Caco-2 (cell line): ENCODE measurements around the gene ECHDC1. TPM values are rescaled to one million over a fixed set of nuclear protein-coding genes. Genes with fewer than 3 reads are reported as not detected.
A peak's percentile ranks its signal among the peaks of the same experiment; 100 is the strongest.

Experiments
- BruUV-seq: library from RNA; stranded (reverse); fragments of 400-500 nt; replicated peaks from 2 replicates; lab custom pipeline; 2021; lab: Mats Ljungman, UMichigan
- CTCF ChIA-PET: fragments of 300-600 bp; sonication (Branson Sonifier 250); formaldehyde crosslinking; loops from one replicate; lab custom pipeline; 2022; ENCODE audit warnings: antibody characterized with exemption; lab: Charles Lee
- POLR2A ChIA-PET: fragments of 300-600 bp; sonication (Branson Sonifier 250); formaldehyde crosslinking; loops from one replicate; lab custom pipeline; 2022; ENCODE audit warnings: antibody characterized with exemption; lab: Charles Lee
- DNase-seq, 2 experiments: peaks; one replicate each; pipeline versions ENCODE4 v3.0.0 to v3.0.0-alpha.2; 2020 to 2022
- H3K27me3 ChIP-seq: replicated peaks from 2 replicates; pipeline ENCODE4 v1.6.0; 2011; ENCODE audit warnings: low read length; ENCODE audit not compliant: control insufficient read depth, insufficient read depth
- H3K36me3 ChIP-seq: 2 replicates; pipeline ENCODE4 v1.5.1; 2011; ENCODE audit warnings: low read length; ENCODE audit not compliant: control insufficient read depth, insufficient read depth
- H3K4me1 ChIP-seq: fragments of 250-450 bp; sonication (Bioruptor Pico); 2 replicates; pipeline ENCODE4 v1.5.1; 2020; ENCODE audit warnings: mild to moderate bottlenecking
- H3K4me3 ChIP-seq: 2 replicates; pipeline ENCODE4 v1.5.1; 2011; ENCODE audit warnings: low read depth, mild to moderate bottlenecking, control low read depth, low read length
- H3K9me3 ChIP-seq: fragments of 250-450 bp; sonication (Bioruptor Pico); 2 replicates; pipeline ENCODE4 v1.5.1; 2020; ENCODE audit warnings: mild to moderate bottlenecking, moderate library complexity
- H3K27ac Mint-ChIP-seq: one replicate; pipeline ENCODE4 v1.8.0; 2022; ENCODE audit warnings: mixed read lengths; ENCODE audit not compliant: unreplicated experiment
- H3K27me3 Mint-ChIP-seq: one replicate; pipeline ENCODE4 v1.8.0; 2022; ENCODE audit warnings: mixed read lengths; ENCODE audit not compliant: insufficient read depth, unreplicated experiment
- H3K36me3 Mint-ChIP-seq: one replicate; pipeline ENCODE4 v1.8.0; 2022; ENCODE audit warnings: mild to moderate bottlenecking, mixed read lengths; ENCODE audit not compliant: insufficient read depth, unreplicated experiment
- H3K4me1 Mint-ChIP-seq: one replicate; pipeline ENCODE4 v1.8.0; 2022; ENCODE audit warnings: low read depth, mixed read lengths; ENCODE audit not compliant: unreplicated experiment
- H3K4me3 Mint-ChIP-seq: one replicate; pipeline ENCODE4 v1.8.0; 2022; ENCODE audit warnings: mild to moderate bottlenecking, moderate library complexity, mixed read lengths; ENCODE audit not compliant: unreplicated experiment
- H3K9me3 Mint-ChIP-seq: one replicate; pipeline ENCODE4 v1.8.0; 2022; ENCODE audit warnings: mixed read lengths; ENCODE audit not compliant: unreplicated experiment
- CTCF ChIP-seq, 2 experiments: fragments of 200-600 bp in 1 of 2; IDR thresholded peaks; 1 replicate in 1 of 2; 2 replicates in 1 of 2; pipeline versions ENCODE4 v1.5.1 to v1.8.0; 2011 to 2022; ENCODE audit warnings: antibody characterized with exemption in 1 of 2, control low read depth in 1 of 2, inconsistent platforms in 1 of 2, low read depth in 1 of 2, low read length in 1 of 2, mild to moderate bottlenecking in 1 of 2, moderate library complexity in 1 of 2; ENCODE audit not compliant: insufficient read depth in 1 of 2, severe bottlenecking in 1 of 2, unreplicated experiment in 1 of 2
- intact Hi-C: fragments of 100-400 bp; cut with micrococcal nuclease; formaldehyde crosslinking; loops from one replicate; pipeline ENCODE4 v1.10.0; 2022; ENCODE audit not compliant: unreplicated experiment
- total RNA-seq: library from RNA; stranded (reverse); gene quantifications from 2 replicates; pipeline ENCODE4 v1.2.3, GENCODE V29; 2022

The ECHDC1 gene
- total RNA-seq, 1 experiment from 2014 or later: 77.5 TPM

DNA sequence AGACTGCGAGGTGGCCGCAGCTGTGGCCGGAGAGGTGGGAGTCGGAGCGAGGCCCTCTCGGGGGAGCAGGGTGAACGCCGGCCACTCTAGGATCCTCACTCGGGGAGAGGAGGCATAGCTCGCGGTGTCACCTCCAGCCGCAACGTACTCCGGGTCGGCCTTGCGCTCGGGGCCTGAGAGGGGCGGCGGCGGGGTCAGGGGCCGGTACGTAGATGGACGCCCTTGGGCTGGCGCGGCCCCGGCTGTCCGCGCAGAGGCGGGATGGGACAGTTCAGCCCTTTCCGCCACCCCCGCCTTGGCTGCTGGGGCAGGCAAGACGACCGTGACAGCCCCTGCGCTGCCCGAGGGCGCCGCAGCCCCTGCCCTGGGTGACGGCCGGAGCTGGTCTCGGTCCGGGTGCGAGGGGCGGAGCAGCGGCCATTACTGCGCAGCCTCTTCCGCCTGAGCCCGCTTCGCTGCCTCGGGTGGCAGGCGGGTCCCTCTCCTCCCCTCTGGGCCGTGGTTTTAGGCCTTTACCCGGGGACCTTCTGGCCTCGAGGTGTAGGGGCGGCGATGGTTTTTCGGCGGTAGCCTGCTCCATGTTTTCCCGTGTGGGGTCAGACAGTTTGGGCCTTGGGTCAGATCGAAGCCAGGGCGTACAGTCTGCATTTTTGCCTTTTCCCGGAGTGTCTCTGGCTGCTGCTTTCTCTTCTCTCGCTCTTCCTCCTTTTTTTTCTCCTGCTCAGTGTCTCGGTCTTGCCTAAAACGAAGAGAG lies 76.3 kb downstream of the ECHDC1 start:
- Histone ChIP-seq H3K9me3 (no peaks in the 10 kb centered on the region), H3K4me1 (0 out of 2 replicates have a peak, but pooled peaks cover 6% of the 10 kb centered on the region), H3K4me3 (peak overlapping the region; percentile 99), H3K27me3 (no peaks in the 10 kb centered on the region), H3K36me3 (no peaks in the 10 kb centered on the region)
- ChIA-PET CTCF (interaction anchor here (0.6 to 1.8 kb wide), 11 partner anchors 9 to 1442 kb away, joined by 3 to 17 read pairs (median 5); no protein-coding TSS in a partner anchor), POLR2A (interaction anchor here (1.0 to 1.4 kb wide), 3 partner anchors 31 to 153 kb away, joined by 3 to 5 read pairs (median 4); no protein-coding TSS in a partner anchor)
- peak overlapping the region; percentile 95 for H3K27ac Mint-ChIP-seq
- no peaks in the 10 kb centered on the region for H3K9me3 Mint-ChIP-seq
- peaks cover 9% of the 10 kb centered on the region for H3K4me1 Mint-ChIP-seq
- BruUV-seq: no TSS peak
- intact Hi-C loops: loop anchor here (1.0 to 10.0 kb wide), 5 partner anchors 70 to 1281 kb away; partner anchors contain the start of genes ECHDC1 and TRMT11
- H3K4me3 Mint-ChIP-seq: peak overlapping the region; percentile 94
- H3K36me3 Mint-ChIP-seq: peaks cover 9% of the 10 kb centered on the region
- no peak for TF ChIP-seq CTCF (IDR thresholded peaks at IDR 0.05; ENCODE audit: insufficient read depth in 1 of 2, low read depth in 1 of 2, low read length in 1 of 2, severe bottlenecking in 1 of 2, unreplicated experiment in 1 of 2)
- peak; percentile 67 to 71 for DNase-seq
- H3K27me3 Mint-ChIP-seq: no peaks in the 10 kb centered on the region

- Histone ChIP-seq H3K4me1 (0 out of 2 replicates have a peak, but pooled peaks cover 6% of the 10 kb centered on the region), H3K27me3 (no peaks in the 10 kb centered on the region), H3K4me3 (peak within 1 kb of the TSS; percentile 99), H3K36me3 (no peaks in the 10 kb centered on the region), H3K9me3 (no peaks in the 10 kb centered on the region)
- no peaks in the 10 kb centered on the region for H3K9me3 Mint-ChIP-seq
- peak; percentile 73 to 84 for DNase-seq
- H3K4me3 Mint-ChIP-seq: peak within 1 kb of the TSS; percentile 94
- H3K4me1 Mint-ChIP-seq: peaks cover 9% of the 10 kb centered on the region
- ChIA-PET CTCF (interaction anchor here (0.6 to 1.8 kb wide), 14 partner anchors 10 to 1441 kb away, joined by 3 to 17 read pairs (median 4); no protein-coding TSS in a partner anchor), POLR2A (interaction anchor here (1.0 to 1.4 kb wide), 3 partner anchors 31 to 154 kb away, joined by 3 to 5 read pairs (median 4); no protein-coding TSS in a partner anchor)
- H3K27ac Mint-ChIP-seq: peak within 1 kb of the TSS; percentile 95
- TF ChIP-seq CTCF (IDR thresholded peaks at IDR 0.05; ENCODE audit: insufficient read depth in 1 of 2, low read depth in 1 of 2, low read length in 1 of 2, severe bottlenecking in 1 of 2, unreplicated experiment in 1 of 2): peak; percentile 61 to 68
- intact Hi-C loops: loop anchor here (1.0 to 10.0 kb wide), 5 partner anchors 70 to 1280 kb away; partner anchors contain the start of genes ECHDC1 and TRMT11
- BruUV-seq: TSS peak; percentile 60
- no peaks in the 10 kb centered on the region for H3K27me3 Mint-ChIP-seq
- H3K36me3 Mint-ChIP-seq: peaks cover 7% of the 10 kb centered on the region
Measured at GRCh38 chr6:127266178-127266891, 77.1 kb downstream of the ECHDC1 start, which contains the start of gene RNF146. Gene RNF146 (plus strand): TSS chr6:127266864. CDS start chr6:127280339, 13,475 bp downstream.

DNA sequence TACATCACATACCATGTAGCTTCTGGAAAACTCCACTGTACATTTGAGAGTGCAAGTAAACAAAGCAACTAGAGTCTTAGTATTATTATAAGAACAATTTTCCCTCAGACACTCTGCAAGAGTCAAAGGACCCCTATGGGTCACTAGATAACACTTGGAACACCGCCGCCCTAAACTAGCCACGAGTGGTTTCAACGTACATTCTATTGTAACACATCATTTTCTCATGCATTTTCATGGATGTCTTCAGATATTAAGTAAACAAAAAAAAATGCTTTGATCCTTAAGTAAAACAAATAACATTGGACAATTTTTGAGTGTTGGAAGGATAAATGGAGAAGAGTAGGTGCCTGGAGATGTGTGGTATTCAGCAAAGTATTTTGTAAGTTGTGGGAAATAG lies 79.9 kb downstream of the ECHDC1 start:
- no peak for DNase-seq
- H3K27ac Mint-ChIP-seq: no peak overlapping the region
- H3K9me3 Mint-ChIP-seq: no peaks in the 10 kb centered on the region
- CTCF ChIA-PET: no interaction called here
- Histone ChIP-seq H3K36me3 (no peaks in the 10 kb centered on the region), H3K9me3 (no peaks in the 10 kb centered on the region), H3K4me3 (no peak overlapping the region), H3K4me1 (no peaks in the 10 kb centered on the region), H3K27me3 (no peaks in the 10 kb centered on the region)
- H3K36me3 Mint-ChIP-seq: peaks cover 7% of the 10 kb centered on the region
- no peak for TF ChIP-seq CTCF (IDR thresholded peaks at IDR 0.05; ENCODE audit: insufficient read depth in 1 of 2, low read depth in 1 of 2, low read length in 1 of 2, severe bottlenecking in 1 of 2, unreplicated experiment in 1 of 2)
- POLR2A ChIA-PET: no interaction called here
- no peaks in the 10 kb centered on the region for H3K27me3 Mint-ChIP-seq
- peaks cover 9% of the 10 kb centered on the region for H3K4me1 Mint-ChIP-seq
- intact Hi-C loops: loop anchor here (10.0 kb wide), 1 partner anchor 459 kb away; no protein-coding TSS in a partner anchor
- H3K4me3 Mint-ChIP-seq: no peak overlapping the region
- no TSS peak for BruUV-seq
